ENCODE measurements around the gene TUNAR. TPM values are rescaled to one million over a fixed set of nuclear protein-coding genes. Genes with fewer than 3 reads are reported as not detected.

The TUNAR gene
- total RNA-seq, 4 donors from 2014 or later = not detected

DNA sequence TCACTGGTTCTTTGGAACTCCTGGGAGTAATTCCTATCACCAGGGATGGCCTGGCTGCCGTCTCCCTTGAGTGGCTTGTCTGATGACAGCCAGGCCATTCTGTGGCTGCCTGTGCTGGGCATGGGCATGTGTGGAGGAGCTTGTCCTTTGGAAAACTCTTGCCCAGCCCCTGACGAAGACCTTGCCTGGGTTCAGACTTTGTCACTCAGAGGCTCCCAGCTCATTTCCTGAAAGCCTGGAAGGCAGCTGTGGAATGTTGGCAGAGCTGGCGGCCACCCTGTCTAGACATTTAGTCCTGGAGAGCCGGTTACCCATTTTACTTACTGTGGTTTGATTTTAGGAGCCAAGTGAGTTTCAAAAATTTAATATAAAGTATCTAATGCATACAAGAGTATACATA lies 34.0 kb downstream of the TUNAR start:
- DNase-seq (ENCODE audit: low spot score) (no peak), ATAC-seq (ENCODE audit: low FRiP score) (no peak)
- no peak for TF ChIP-seq CTCF (IDR thresholded peaks at IDR 0.05)

DNA sequence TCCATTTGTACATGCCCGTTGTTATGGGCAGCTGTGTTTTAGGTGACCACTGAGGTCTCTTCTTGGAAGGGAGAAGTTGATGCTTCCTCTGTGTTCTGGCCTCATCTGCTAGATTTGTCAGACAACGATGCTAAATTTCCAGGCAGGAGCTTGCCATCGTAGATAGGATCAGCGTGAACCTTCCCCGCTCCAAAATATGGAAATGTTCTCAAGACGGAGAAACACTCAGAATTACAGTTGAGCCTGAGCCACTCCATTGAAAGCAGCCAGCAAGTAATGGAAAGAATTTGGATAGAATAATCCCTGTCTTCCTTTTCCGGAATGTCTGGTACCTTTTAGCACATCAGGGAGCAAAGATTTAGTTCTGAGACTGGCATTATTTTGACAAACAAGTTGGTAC lies 34.8 kb downstream of the TUNAR start:
- ATAC-seq (ENCODE audit: low FRiP score) = no peak

GRCh38 chr14:95915330-95915729 lies 38.7 kb downstream of the TUNAR start:
- ATAC-seq (ENCODE audit: low FRiP score) (no peak), DNase-seq (ENCODE audit: low spot score) (no peak)
- TF ChIP-seq CTCF (IDR thresholded peaks at IDR 0.05) = no peak

More for the DNA sequence above, 34.8 kb downstream of the TUNAR start:
- no peak for DNase-seq (ENCODE audit: low spot score)
- TF ChIP-seq CTCF (IDR thresholded peaks at IDR 0.05) = no peak

GRCh38 chr14:95918466-95918865 lies 41.8 kb downstream of the TUNAR start:
- DNase-seq (ENCODE audit: low spot score) (no peak), ATAC-seq (ENCODE audit: low FRiP score) (no peak)
- TF ChIP-seq CTCF (IDR thresholded peaks at IDR 0.05) = no peak

GRCh38 chr14:95920769-95921438 lies 44.3 kb downstream of the TUNAR start:
- no peak for ATAC-seq (ENCODE audit: low FRiP score)
- TF ChIP-seq CTCF (IDR thresholded peaks at IDR 0.05) = no peak
- no peak for DNase-seq (ENCODE audit: low spot score)

GRCh38 chr14:95922080-95922479 lies 45.4 kb downstream of the TUNAR start:
- DNase-seq (ENCODE audit: low spot score) = no peak
- no peak for TF ChIP-seq CTCF (IDR thresholded peaks at IDR 0.05)
- no peak for ATAC-seq (ENCODE audit: low FRiP score)

- no peak for DNase-seq (ENCODE audit: low spot score)
- TF ChIP-seq CTCF (IDR thresholded peaks at IDR 0.05) = no peak
- ATAC-seq (ENCODE audit: low FRiP score) = no peak
Observed at GRCh38 chr14:95928751-95929150, 52.1 kb downstream of the TUNAR start.
